Astrocyte of the cerebellum (primary cell): ENCODE measurements around the gene KIF15.

Source experiments
- DNase-seq: peaks from one replicate; pipeline ENCODE4 v3.0.0-alpha.2; 2011; ENCODE audit warnings: low read depth
- H3K4me3 ChIP-seq: 2 replicates; pipeline ENCODE4 v1.5.1; 2011; ENCODE audit warnings: mild to moderate bottlenecking, low read depth, low read length, moderate library complexity
- CTCF ChIP-seq: IDR thresholded peaks from 2 replicates; pipeline ENCODE4 v1.5.1; 2012; ENCODE audit warnings: low read length, low read depth, moderate library complexity, mild to moderate bottlenecking; ENCODE audit errors: missing control alignments
- in situ Hi-C: cut with HindIII; loops from 2 replicates; pipeline ENCODE4 v1.10.0; 2017; ENCODE audit warnings: low sequenced_read_pairs

KIF15 gene

DNA sequence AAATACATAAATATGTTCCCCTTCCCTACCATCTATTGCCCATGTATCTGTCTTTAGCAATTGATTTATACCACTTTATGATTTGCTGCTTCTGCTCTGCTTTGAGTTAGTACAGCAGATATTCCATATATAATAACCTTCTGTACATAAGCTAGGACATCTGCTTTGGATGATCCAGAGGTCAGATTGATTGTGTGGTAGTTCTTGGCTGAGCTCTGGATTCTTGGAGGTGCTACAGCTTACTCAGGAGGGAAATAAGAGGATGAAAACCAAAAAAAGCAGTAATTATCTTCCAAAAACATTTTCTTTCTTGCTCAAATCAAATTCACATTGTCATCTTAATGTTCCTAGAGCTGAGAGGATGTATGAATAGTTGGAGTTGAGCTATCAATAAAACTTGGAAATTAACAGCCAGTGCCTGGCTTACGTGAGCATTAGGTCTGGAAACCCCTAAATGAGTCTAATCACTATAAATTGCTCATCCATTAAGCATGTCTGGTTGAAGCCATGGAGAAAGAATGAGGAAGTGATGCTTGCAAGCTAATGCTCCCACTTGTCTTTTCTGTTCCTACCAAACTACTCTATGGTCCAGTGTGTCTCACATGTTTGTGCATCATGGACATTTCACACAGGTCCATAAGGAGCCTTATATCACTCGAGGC lies 63.8 kb downstream of the KIF15 start:
- in situ Hi-C loops: no loop called here
- DNase-seq: no peak
- H3K4me3 ChIP-seq: no peak overlapping the region
- TF ChIP-seq CTCF: no peak

DNA sequence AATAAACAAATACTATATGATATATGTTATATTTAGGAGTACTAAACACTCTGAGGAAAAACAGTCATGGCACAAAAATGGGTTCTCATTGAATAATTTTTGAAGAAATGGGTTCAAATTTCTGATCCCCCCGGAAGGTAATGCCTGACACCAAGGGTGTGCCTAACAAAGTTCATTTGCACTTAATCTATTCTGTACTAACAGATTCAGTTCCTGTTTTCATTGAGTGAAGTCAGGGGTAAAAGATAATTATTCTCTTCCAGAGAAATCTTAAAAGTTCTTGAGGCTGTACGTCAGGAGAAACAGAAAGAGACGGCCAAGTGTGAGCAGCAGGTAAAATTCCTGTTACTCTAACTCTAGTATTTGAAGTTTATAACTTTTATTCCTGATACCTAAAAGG lies 65.6 kb downstream of the KIF15 start:
- in situ Hi-C loops: no loop called here
- H3K4me3 ChIP-seq: no peak overlapping the region
- DNase-seq: no peak
- no peak for TF ChIP-seq CTCF

DNA sequence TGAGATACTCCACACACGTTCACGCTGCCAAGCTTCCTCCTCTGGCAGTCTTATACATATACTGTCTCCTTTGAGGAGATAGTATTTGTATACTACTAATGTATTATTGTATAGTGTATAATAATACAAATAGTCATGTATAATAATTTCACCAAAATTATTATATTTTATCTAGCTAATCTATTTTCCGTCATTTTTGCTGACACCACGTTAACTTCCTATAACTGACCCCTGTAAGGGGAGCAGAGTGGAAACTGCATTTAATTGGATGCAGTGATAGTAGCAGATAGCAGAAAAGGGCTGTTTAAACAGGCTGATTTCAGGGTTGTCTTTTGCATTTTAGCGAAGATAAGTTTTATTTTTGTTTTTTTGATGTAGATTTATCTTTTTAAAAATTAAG lies 69.6 kb downstream of the KIF15 start:
- in situ Hi-C loops: no loop called here
- H3K4me3 ChIP-seq: no peak overlapping the region
- no peak for DNase-seq
- no peak for TF ChIP-seq CTCF

DNA sequence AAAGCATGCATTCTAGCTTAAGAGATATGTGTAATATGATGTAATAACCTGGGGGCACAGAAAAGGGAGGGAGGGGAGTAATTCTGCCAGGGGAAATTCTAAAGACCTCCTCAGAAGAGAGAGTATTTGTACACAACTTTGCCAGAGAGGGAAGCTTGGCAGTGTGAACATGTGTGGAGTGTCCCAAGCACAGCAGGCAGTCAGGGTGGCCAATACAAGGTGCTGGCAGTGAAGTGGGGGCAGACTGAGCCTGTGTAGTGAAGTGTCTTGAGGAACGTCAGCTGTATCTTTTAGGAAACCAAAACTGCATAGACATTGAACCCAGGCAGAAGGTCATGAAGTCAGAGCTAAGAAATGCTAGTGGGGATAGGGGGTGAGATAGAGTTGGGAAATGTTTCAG lies 70.4 kb downstream of the KIF15 start:
- H3K4me3 ChIP-seq: no peak overlapping the region
- DNase-seq: no peak
- TF ChIP-seq CTCF: no peak
- in situ Hi-C loops: no loop called here

DNA sequence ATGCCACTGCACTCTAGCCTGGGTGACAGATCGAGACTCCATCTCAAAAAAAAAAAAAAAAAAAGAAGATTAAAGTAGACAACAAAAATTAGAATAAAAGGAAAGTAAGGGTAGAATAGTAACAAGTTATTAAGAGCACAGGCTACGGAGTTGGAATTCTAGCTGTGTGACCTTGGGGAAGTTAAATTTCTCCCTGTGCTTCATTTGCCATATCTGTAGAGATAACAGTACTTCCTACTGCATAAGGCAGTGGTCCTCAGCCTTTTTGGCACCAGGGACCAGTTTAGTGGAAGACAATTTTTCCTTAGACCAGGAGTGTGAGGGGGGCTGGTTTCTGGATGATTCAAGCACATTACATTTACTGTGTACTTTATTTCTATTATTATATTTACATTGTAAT lies 71.4 kb downstream of the KIF15 start:
- in situ Hi-C loops: no loop called here
- no peak for DNase-seq
- no peak for TF ChIP-seq CTCF
- H3K4me3 ChIP-seq: no peak overlapping the region

DNA sequence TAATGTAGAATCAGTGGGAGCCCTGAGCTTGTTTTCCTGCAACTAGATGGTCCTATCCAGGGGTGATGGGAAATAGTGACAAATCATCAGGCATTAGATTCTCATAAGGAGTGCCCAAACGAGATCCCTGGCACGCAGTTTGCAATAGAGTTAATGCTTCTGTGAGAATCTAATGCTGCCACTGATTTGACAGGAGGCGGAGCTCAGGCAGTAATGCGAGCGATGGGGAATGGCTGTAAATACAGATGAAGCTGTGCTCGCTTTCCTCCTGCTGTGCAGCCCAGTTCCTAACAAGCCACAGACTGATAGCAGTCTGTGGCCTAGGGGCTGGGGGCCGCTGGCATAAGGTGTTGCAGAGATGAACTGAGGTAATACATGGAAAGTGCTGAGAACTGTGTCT lies 71.8 kb downstream of the KIF15 start:
- in situ Hi-C loops: no loop called here
- no peak for TF ChIP-seq CTCF
- H3K4me3 ChIP-seq: no peak overlapping the region
- no peak for DNase-seq
